Pancreas (tissue), 10 donors: Measurements from ENCODE around the gene XRCC1. TPM values are rescaled to one million over a fixed set of nuclear protein-coding genes. Genes with fewer than 3 reads are reported as not detected.

Source experiments
- ATAC-seq, 4 donors: fragments of 200-7000 bp; cut with Tn5 transposase; one replicate each; pipeline versions ENCODE4 v1.8.0 to v1.9.1; 2020; ENCODE audit warnings: mild to moderate bottlenecking in 4 of 4, moderate library complexity in 4 of 4
- DNase-seq, 6 donors: peaks; one replicate each; pipeline ENCODE4 v3.0.0-alpha.2; 2020
- FAIRE-seq: peaks from 2 replicates; lab custom pipeline; 2012; peaks lifted over from hg19 to GRCh38; lab: Jason Lieb, UNC
- H3K27ac ChIP-seq, 4 donors: fragments of 200-600 bp; sonication (generic); 1 replicate in 3 of 4; 2 replicates in 1 of 4; pipeline versions ENCODE4 v1.5.0 to v1.8.0; 2020
- H3K27me3 ChIP-seq, 4 donors: fragments of 200-600 bp; one replicate each; pipeline ENCODE4 v1.8.0; 2021
- H3K36me3 ChIP-seq, 3 donors: fragments of 200-600 bp; sonication (generic) in 1 of 3; one replicate each; pipeline versions ENCODE4 v1.5.0 to v1.8.0; 2020 to 2021
- H3K4me1 ChIP-seq, 3 donors: fragments of 200-600 bp; one replicate each; pipeline ENCODE4 v1.8.0; 2021
- H3K4me3 ChIP-seq, 4 donors: fragments of 200-600 bp; sonication (generic) in 2 of 4; one replicate each; pipeline versions ENCODE4 v1.5.0 to v1.8.0; 2020 to 2021
- H3K9me3 ChIP-seq, 4 donors: fragments of 200-600 bp; one replicate each; pipeline ENCODE4 v1.8.0; 2021
- CTCF ChIP-seq, 4 donors: fragments of 200-600 bp; sonication (generic) in 3 of 4; IDR thresholded peaks; one replicate each; pipeline versions ENCODE4 v1.5.0 to v1.8.0; 2021; ENCODE audit warnings: antibody characterized with exemption in 4 of 4
- WGBS, 2 donors: extraction: QIAGEN DNeasy Blood & Tissue Kit; methylation state at CpG; one replicate each; pipeline ENCODE4 v1.1.7; 2013; 5-methylcytosine and 5-hydroxymethylcytosine counted together
- intact Hi-C, 3 donors: fragments of 100-400 bp; cut with DNase I; formaldehyde crosslinking; loops; one replicate each; pipeline versions ENCODE4 v1.11.1 to v1.14.2; 2022
- polyA plus RNA-seq, 2 donors: library from polyadenylated mRNA; stranded (reverse); fragments of 200-250 nt; gene quantifications; one replicate each; pipeline ENCODE4 v1.2.3, GENCODE V29; 2013
- total RNA-seq, 6 donors: library from RNA; stranded (reverse); fragmentation: NEBNext Ultra II Directional in 4 of 6; extraction: Animal tissue kit (Norgen Biotek cat#: 25700) in 4 of 6; gene quantifications; one replicate each; pipeline versions ENCODE4 v1.2.1 to v1.2.4, GENCODE V29; 2021 to 2023
- donor health status: healthy with polysubstance abuse.
- donor health status: DM: no; HTN: no; CAD: no; lungs with moderate emphysema.
- donor health status: DM: no; HTN: no; CAD: no.
- donor health status: control.
- donor health status: control.
- donor health status: Bipolar disorder and iron deficiency.
- donor health status: DM: yes; HTN: yes; CAD: no.
- donor health status: DM: no; HTN: no; CAD: no.
- donor health status: DM: no; HTN: no; CAD: no.
- donor health status: DM: yes; HTN: yes; CAD: no.

Gene XRCC1
- total and polyA plus RNA-seq, 8 donors: 9.3 to 19.3 (median 12.8) TPM

- no peak for ATAC-seq
- FAIRE-seq: no peak
- Histone ChIP-seq H3K4me1 (no peaks in the 10 kb centered on the region), H3K9me3 (no peaks in the 10 kb centered on the region), H3K36me3 (no peaks in the 10 kb centered on the region), H3K4me3 (no peak overlapping the region), H3K27ac (no peak overlapping the region), H3K27me3 (no peaks in the 10 kb centered on the region)
- WGBS, 2 donors: 91 to 92% methylated on average over 12 of the region's 12 CpGs
- no peak for TF ChIP-seq CTCF (IDR thresholded peaks at IDR 0.05)
- DNase-seq: no peak
- intact Hi-C loops: no loop called here
Measured at GRCh38 chr19:43561139-43561970, 14.0 kb downstream of the XRCC1 start.

- ATAC-seq (no peak), DNase-seq (no peak), FAIRE-seq (no peak)
- no peak overlapping the region for H3K27ac ChIP-seq
- TF ChIP-seq CTCF (IDR thresholded peaks at IDR 0.05): no peak
- H3K4me3 ChIP-seq: no peak overlapping the region
- intact Hi-C loops: no loop called here
- no peaks in the 10 kb centered on the region for H3K4me1 ChIP-seq
- no peaks in the 10 kb centered on the region for H3K27me3 ChIP-seq
- no peaks in the 10 kb centered on the region for H3K36me3 ChIP-seq
- no peaks in the 10 kb centered on the region for H3K9me3 ChIP-seq
- WGBS, 2 donors: 88 to 90% methylated on average over 6 of the region's 6 CpGs
Measured at GRCh38 chr19:43560687-43561086, 14.6 kb downstream of the XRCC1 start.

GRCh38 chr19:43555185-43555770 lies 20.0 kb downstream of the XRCC1 start:
- H3K9me3 ChIP-seq: no peaks in the 10 kb centered on the region
- H3K36me3 ChIP-seq: peaks cover 0 to 18% (median 14%) of the 10 kb centered on the region in 3 donors
- H3K4me1 ChIP-seq: no peaks in the 10 kb centered on the region
- ATAC-seq: peak; percentile 71 to 95 (median 88)
- TF ChIP-seq CTCF (IDR thresholded peaks at IDR 0.05): peak; percentile 29 to 63 (median 45)
- no peak overlapping the region for H3K27ac ChIP-seq
- peak in 5 of 6 donors; percentile 60 to 79 (median 70) for DNase-seq
- intact Hi-C loops: loop anchor here in 1 of 3 donors (10.0 kb wide), 1 partner anchor 90 kb away; no protein-coding TSS in a partner anchor
- H3K27me3 ChIP-seq: no peaks in the 10 kb centered on the region
- H3K4me3 ChIP-seq: no peak overlapping the region
- WGBS, 2 donors: 41 to 42% methylated on average over 8 of the region's 8 CpGs
- FAIRE-seq: no peak

GRCh38 chr19:43554317-43554895 lies 20.9 kb downstream of the XRCC1 start:
- H3K9me3 ChIP-seq: no peaks in the 10 kb centered on the region
- H3K27me3 ChIP-seq: no peaks in the 10 kb centered on the region
- DNase-seq (no peak), ATAC-seq (no peak), FAIRE-seq (no peak)
- TF ChIP-seq CTCF (IDR thresholded peaks at IDR 0.05): no peak
- H3K4me1 ChIP-seq: no peaks in the 10 kb centered on the region
- peaks cover 0 to 18% (median 14%) of the 10 kb centered on the region in 3 donors for H3K36me3 ChIP-seq
- H3K4me3 ChIP-seq: no peak overlapping the region
- intact Hi-C loops: loop anchor here in 2 of 3 donors (5.0 to 10.0 kb wide), 2 partner anchors 90 to 108 kb away; no protein-coding TSS in a partner anchor
- H3K27ac ChIP-seq: no peak overlapping the region
- 91 to 92% methylated on average over 15 of the region's 15 CpGs for WGBS, 2 donors
